ENCODE measurements around the gene TFG.
"Not testable (repeated sequence)": the region's sequence is repeated elsewhere in the genome, so short reads cannot be mapped to it uniquely, and the experiment has no call there.

The TFG gene

GRCh38 chr3:100708989-100709841 lies at the start of gene TFG:
TSS of gene TFG (plus strand) at chr3:100709494. CDS start at chr3:100713686, 4,192 bp downstream.
- peak; percentile 99 to 100 for DNase-seq

- not testable (repeated sequence) for DNase-seq
Observed at GRCh38 chr3:100661294-100661693, 48.0 kb upstream of the TFG start.

- no peak for DNase-seq
Observed at GRCh38 chr3:100662113-100662823, 47.0 kb upstream of the TFG start.

- no peak for DNase-seq
Observed at GRCh38 chr3:100665230-100665629, 44.1 kb upstream of the TFG start.

GRCh38 chr3:100666699-100667098 lies 42.6 kb upstream of the TFG start:
- DNase-seq = not testable (repeated sequence)

GRCh38 chr3:100667316-100667715 lies 42.0 kb upstream of the TFG start:
- not testable (repeated sequence) for DNase-seq

- not testable (repeated sequence) for DNase-seq
Observed at GRCh38 chr3:100670995-100671394, 38.3 kb upstream of the TFG start.

- DNase-seq = no peak
Observed at GRCh38 chr3:100681496-100681895, 27.8 kb upstream of the TFG start.

- DNase-seq = no peak
Observed at GRCh38 chr3:100682056-100682853, 27.0 kb upstream of the TFG start.

GRCh38 chr3:100682854-100683760 lies 26.2 kb upstream of the TFG start:
- DNase-seq = no peak

- DNase-seq = no peak
Observed at GRCh38 chr3:100693225-100693624, 16.1 kb upstream of the TFG start.

GRCh38 chr3:100695696-100696095 lies 13.6 kb upstream of the TFG start:
- no peak for DNase-seq

GRCh38 chr3:100696161-100696560 lies 13.1 kb upstream of the TFG start:
- DNase-seq = no peak

- no peak for DNase-seq
Observed at GRCh38 chr3:100697172-100697571, 12.1 kb upstream of the TFG start.

GRCh38 chr3:100697723-100698285 lies 11.5 kb upstream of the TFG start:
- DNase-seq = no peak

GRCh38 chr3:100698736-100699135 lies 10.6 kb upstream of the TFG start:
- DNase-seq = no peak

GRCh38 chr3:100700708-100701107 lies 8.6 kb upstream of the TFG start:
- DNase-seq = no peak

- no peak for DNase-seq
Observed at GRCh38 chr3:100702082-100702979, 7.0 kb upstream of the TFG start.

GRCh38 chr3:100702980-100703345 lies 6.3 kb upstream of the TFG start:
- no peak for DNase-seq

- DNase-seq = no peak
Observed at GRCh38 chr3:100703865-100704264, 5.4 kb upstream of the TFG start.

- no peak for DNase-seq
Observed at GRCh38 chr3:100706365-100706764, 2.9 kb upstream of the TFG start.
